ENCODE measurements around the gene PLAC8. TPM values are rescaled to one million over a fixed set of nuclear protein-coding genes. Genes with fewer than 3 reads are reported as not detected.
"Not testable (repeated sequence)": the region's sequence is repeated elsewhere in the genome, so short reads cannot be mapped to it uniquely, and the experiment has no call there.

Gene PLAC8
- polyA plus RNA-seq, 4 donors = 84.2 to 309 (median 164) TPM

GRCh38 chr4:83145776-83146175 is 31.2 kb upstream of the PLAC8 start:
- not testable (repeated sequence) for H3K36me3 ChIP-seq (ENCODE audit: control insufficient read depth in 3 of 3, insufficient read depth in 2 of 3, low read depth in 1 of 3, low read length in 3 of 3); FAIRE-seq; H3K27ac ChIP-seq (ENCODE audit: low read depth in 1 of 3, low read length in 2 of 3); DNase-seq; H3K27me3 ChIP-seq (ENCODE audit: control insufficient read depth in 3 of 3, insufficient read depth in 3 of 3, low read length in 3 of 3); H3K4me3 ChIP-seq (ENCODE audit: low read depth in 1 of 3, low read length in 3 of 3); H3K9me3 ChIP-seq (ENCODE audit: control insufficient read depth in 2 of 2, insufficient read depth in 1 of 2, low read depth in 1 of 2, low read length in 1 of 2); H3K4me1 ChIP-seq (ENCODE audit: control insufficient read depth in 3 of 3, insufficient read depth in 2 of 3, low read depth in 1 of 3, low read length in 2 of 3)
- WGBS, 3 donors = 84 to 87% (median 86%) methylated on average over 5 of the region's 5 CpGs

GRCh38 chr4:83139514-83140156 is 25.1 kb upstream of the PLAC8 start:
- no peak for FAIRE-seq
- Histone ChIP-seq H3K27ac (ENCODE audit: low read depth in 1 of 3, low read length in 2 of 3) (peak overlapping the region in 2 of 3 donors; percentile 41 to 64), H3K4me3 (ENCODE audit: low read depth in 1 of 3, low read length in 3 of 3) (no peak overlapping the region), H3K4me1 (ENCODE audit: control insufficient read depth in 3 of 3, insufficient read depth in 2 of 3, low read depth in 1 of 3, low read length in 2 of 3) (peaks cover 0 to 5% (median 0%) of the 10 kb centered on the region in 3 donors), H3K27me3 (ENCODE audit: control insufficient read depth in 3 of 3, insufficient read depth in 3 of 3, low read length in 3 of 3) (no peaks in the 10 kb centered on the region), H3K36me3 (ENCODE audit: control insufficient read depth in 3 of 3, insufficient read depth in 2 of 3, low read depth in 1 of 3, low read length in 3 of 3) (no peaks in the 10 kb centered on the region), H3K9me3 (ENCODE audit: control insufficient read depth in 2 of 2, insufficient read depth in 1 of 2, low read depth in 1 of 2, low read length in 1 of 2) (peaks cover 0 to 46% of the 10 kb centered on the region in 2 donors)
- 19 to 59% (median 48%) methylated on average over 3 of the region's 3 CpGs for WGBS, 3 donors
- peak; percentile 64 to 80 for DNase-seq

DNA sequence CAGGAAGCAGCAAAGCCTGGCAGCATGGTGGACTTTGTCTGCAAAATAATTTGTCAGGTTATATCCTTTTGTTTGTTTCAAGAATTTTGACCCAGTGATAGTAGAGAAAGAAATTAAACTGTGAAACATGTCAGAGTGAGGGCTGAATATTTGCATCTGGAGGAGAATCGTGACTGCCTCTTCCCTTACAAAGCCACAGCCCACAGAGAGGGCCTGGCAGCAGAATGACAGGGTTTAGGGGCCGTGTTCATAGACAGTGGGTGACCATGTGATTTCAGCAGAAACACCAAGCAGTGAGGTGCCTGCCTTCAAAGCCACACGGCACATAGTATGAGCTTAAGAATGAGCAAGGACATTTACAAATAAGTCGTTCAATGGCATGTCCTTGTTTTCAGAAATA is 24.4 kb upstream of the PLAC8 start:
- Histone ChIP-seq H3K36me3 (ENCODE audit: control insufficient read depth in 3 of 3, insufficient read depth in 2 of 3, low read depth in 1 of 3, low read length in 3 of 3) (no peaks in the 10 kb centered on the region), H3K9me3 (ENCODE audit: control insufficient read depth in 2 of 2, insufficient read depth in 1 of 2, low read depth in 1 of 2, low read length in 1 of 2) (peaks cover 0 to 52% of the 10 kb centered on the region in 2 donors), H3K27me3 (ENCODE audit: control insufficient read depth in 3 of 3, insufficient read depth in 3 of 3, low read length in 3 of 3) (no peaks in the 10 kb centered on the region), H3K27ac (ENCODE audit: low read depth in 1 of 3, low read length in 2 of 3) (peak overlapping the region in 1 of 3 donors; percentile 64), H3K4me3 (ENCODE audit: low read depth in 1 of 3, low read length in 3 of 3) (no peak overlapping the region), H3K4me1 (ENCODE audit: control insufficient read depth in 3 of 3, insufficient read depth in 2 of 3, low read depth in 1 of 3, low read length in 2 of 3) (peaks cover 0 to 5% (median 0%) of the 10 kb centered on the region in 3 donors)
- FAIRE-seq = no peak
- DNase-seq = peak in 1 of 2 donors; percentile 44
- WGBS, 3 donors = 63 to 85% (median 65%) methylated on average over 4 of the region's 4 CpGs

GRCh38 chr4:83132065-83132464 is 17.5 kb upstream of the PLAC8 start:
- no peak for FAIRE-seq
- peaks cover 0 to 2% (median 0%) of the 10 kb centered on the region in 3 donors for H3K4me1 ChIP-seq (ENCODE audit: control insufficient read depth in 3 of 3, insufficient read depth in 2 of 3, low read depth in 1 of 3, low read length in 2 of 3)

GRCh38 chr4:83129264-83129663 is 14.7 kb upstream of the PLAC8 start:
- H3K4me1 ChIP-seq (ENCODE audit: control insufficient read depth in 3 of 3, insufficient read depth in 2 of 3, low read depth in 1 of 3, low read length in 2 of 3) = peaks cover 0 to 2% (median 0%) of the 10 kb centered on the region in 3 donors
- no peak for FAIRE-seq
- peak overlapping the region; percentile 41 to 63 (median 57) for H3K27ac ChIP-seq (ENCODE audit: low read depth in 1 of 3, low read length in 2 of 3)
- peaks cover 0 to 20% of the 10 kb centered on the region in 2 donors for H3K9me3 ChIP-seq (ENCODE audit: control insufficient read depth in 2 of 2, insufficient read depth in 1 of 2, low read depth in 1 of 2, low read length in 1 of 2)
- H3K36me3 ChIP-seq (ENCODE audit: control insufficient read depth in 3 of 3, insufficient read depth in 2 of 3, low read depth in 1 of 3, low read length in 3 of 3) = no peaks in the 10 kb centered on the region
- peak; percentile 75 to 78 for DNase-seq
- no peak overlapping the region for H3K4me3 ChIP-seq (ENCODE audit: low read depth in 1 of 3, low read length in 3 of 3)
- WGBS, 3 donors = 23 to 62% (median 36%) methylated on average over 2 of the region's 2 CpGs
- H3K27me3 ChIP-seq (ENCODE audit: control insufficient read depth in 3 of 3, insufficient read depth in 3 of 3, low read length in 3 of 3) = no peaks in the 10 kb centered on the region

More at GRCh38 chr4:83132065-83132464, 17.5 kb upstream of the PLAC8 start:
- H3K27ac ChIP-seq (ENCODE audit: low read depth in 1 of 3, low read length in 2 of 3) = peak overlapping the region in 1 of 3 donors; percentile 25
- no peaks in the 10 kb centered on the region for H3K27me3 ChIP-seq (ENCODE audit: control insufficient read depth in 3 of 3, insufficient read depth in 3 of 3, low read length in 3 of 3)
- no peaks in the 10 kb centered on the region for H3K36me3 ChIP-seq (ENCODE audit: control insufficient read depth in 3 of 3, insufficient read depth in 2 of 3, low read depth in 1 of 3, low read length in 3 of 3)
- peak; percentile 28 to 46 for DNase-seq
- H3K9me3 ChIP-seq (ENCODE audit: control insufficient read depth in 2 of 2, insufficient read depth in 1 of 2, low read depth in 1 of 2, low read length in 1 of 2) = peaks cover 0 to 28% of the 10 kb centered on the region in 2 donors
- WGBS, 3 donors = 47 to 71% (median 70%) methylated on average over 1 of the region's 1 CpG
- H3K4me3 ChIP-seq (ENCODE audit: low read depth in 1 of 3, low read length in 3 of 3) = no peak overlapping the region

DNA sequence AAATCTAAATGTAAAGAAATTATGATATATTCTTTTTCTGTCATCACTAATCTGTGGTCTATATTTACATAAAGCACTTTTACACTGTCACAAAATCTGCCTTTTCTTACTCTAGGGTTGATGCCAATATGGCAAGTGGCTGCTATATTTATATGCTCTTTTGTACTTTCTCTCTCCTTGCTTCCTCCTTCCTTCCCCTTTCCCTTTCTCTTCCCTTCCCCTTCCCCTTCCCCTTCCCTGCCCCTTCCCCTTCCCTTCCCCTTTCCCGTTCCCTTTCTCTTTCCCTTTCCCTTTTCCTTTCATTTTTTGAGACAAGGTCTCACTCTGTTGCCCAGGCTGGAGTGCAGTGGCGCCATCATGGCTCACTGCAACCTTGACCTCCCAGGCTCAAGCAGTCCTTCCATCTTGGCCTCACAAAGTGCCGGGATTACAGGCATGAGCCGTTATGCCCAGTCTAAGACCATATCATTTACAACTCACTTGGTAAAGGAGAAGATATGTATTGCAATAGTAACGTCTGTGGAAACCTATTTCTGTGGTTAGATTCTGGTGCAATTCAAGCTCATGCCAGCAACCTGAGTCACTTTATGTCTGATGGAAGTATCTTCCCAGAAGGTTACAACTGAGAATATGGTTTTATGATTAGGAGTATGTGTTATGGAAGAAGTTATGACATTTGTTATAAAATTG is 13.9 kb upstream of the PLAC8 start:
- FAIRE-seq (no peak), DNase-seq (peak; percentile 37 to 43)
- peaks cover 0 to 19% of the 10 kb centered on the region in 2 donors for H3K9me3 ChIP-seq (ENCODE audit: control insufficient read depth in 2 of 2, insufficient read depth in 1 of 2, low read depth in 1 of 2, low read length in 1 of 2)
- H3K4me1 ChIP-seq (ENCODE audit: control insufficient read depth in 3 of 3, insufficient read depth in 2 of 3, low read depth in 1 of 3, low read length in 2 of 3) = peaks cover 0 to 2% (median 0%) of the 10 kb centered on the region in 3 donors
- no peaks in the 10 kb centered on the region for H3K27me3 ChIP-seq (ENCODE audit: control insufficient read depth in 3 of 3, insufficient read depth in 3 of 3, low read length in 3 of 3)
- H3K27ac ChIP-seq (ENCODE audit: low read depth in 1 of 3, low read length in 2 of 3) = peak overlapping the region in 2 of 3 donors; percentile 14 to 63
- no peaks in the 10 kb centered on the region for H3K36me3 ChIP-seq (ENCODE audit: control insufficient read depth in 3 of 3, insufficient read depth in 2 of 3, low read depth in 1 of 3, low read length in 3 of 3)
- no peak overlapping the region for H3K4me3 ChIP-seq (ENCODE audit: low read depth in 1 of 3, low read length in 3 of 3)
- WGBS, 3 donors = 65 to 79% (median 75%) methylated on average over 5 of the region's 5 CpGs

GRCh38 chr4:83125738-83126141 is 11.2 kb upstream of the PLAC8 start:
- peak overlapping the region in 1 of 3 donors; percentile 54 for H3K27ac ChIP-seq (ENCODE audit: low read depth in 1 of 3, low read length in 2 of 3)
- FAIRE-seq = no peak

GRCh38 chr4:83124111-83124780 is 9.7 kb upstream of the PLAC8 start:
- Histone ChIP-seq H3K9me3 (ENCODE audit: control insufficient read depth in 2 of 2, insufficient read depth in 1 of 2, low read depth in 1 of 2, low read length in 1 of 2) (peaks cover 0 to 22% of the 10 kb centered on the region in 2 donors), H3K4me3 (ENCODE audit: low read depth in 1 of 3, low read length in 3 of 3) (no peak overlapping the region), H3K27ac (ENCODE audit: low read depth in 1 of 3, low read length in 2 of 3) (no peak overlapping the region), H3K4me1 (ENCODE audit: control insufficient read depth in 3 of 3, insufficient read depth in 2 of 3, low read depth in 1 of 3, low read length in 2 of 3) (peaks cover 0 to 2% (median 0%) of the 10 kb centered on the region in 3 donors), H3K36me3 (ENCODE audit: control insufficient read depth in 3 of 3, insufficient read depth in 2 of 3, low read depth in 1 of 3, low read length in 3 of 3) (no peaks in the 10 kb centered on the region), H3K27me3 (ENCODE audit: control insufficient read depth in 3 of 3, insufficient read depth in 3 of 3, low read length in 3 of 3) (no peaks in the 10 kb centered on the region)
- FAIRE-seq = no peak
- no peak for DNase-seq
- 74 to 79% (median 78%) methylated on average over 10 of the region's 10 CpGs for WGBS, 3 donors

More at GRCh38 chr4:83125738-83126141, 11.2 kb upstream of the PLAC8 start:
- Histone ChIP-seq H3K9me3 (ENCODE audit: control insufficient read depth in 2 of 2, insufficient read depth in 1 of 2, low read depth in 1 of 2, low read length in 1 of 2) (peaks cover 0 to 22% of the 10 kb centered on the region in 2 donors), H3K27me3 (ENCODE audit: control insufficient read depth in 3 of 3, insufficient read depth in 3 of 3, low read length in 3 of 3) (no peaks in the 10 kb centered on the region), H3K36me3 (ENCODE audit: control insufficient read depth in 3 of 3, insufficient read depth in 2 of 3, low read depth in 1 of 3, low read length in 3 of 3) (no peaks in the 10 kb centered on the region), H3K4me3 (ENCODE audit: low read depth in 1 of 3, low read length in 3 of 3) (no peak overlapping the region), H3K4me1 (ENCODE audit: control insufficient read depth in 3 of 3, insufficient read depth in 2 of 3, low read depth in 1 of 3, low read length in 2 of 3) (peaks cover 0 to 2% (median 0%) of the 10 kb centered on the region in 3 donors)
- peak; percentile 38 to 84 for DNase-seq
- 18 to 59% (median 23%) methylated on average over 9 of the region's 9 CpGs for WGBS, 3 donors
